HepG2 (cell line): ENCODE results near the gene PDZD2. TPM values are rescaled to one million over a fixed set of nuclear protein-coding genes. Genes with fewer than 3 reads are reported as not detected.

Experiments
- ATAC-seq: fragments of 200-7000 bp; cut with Tn5 transposase; 3 replicates; pipeline ENCODE4 v1.9.1; 2020; ENCODE audit warnings: mild to moderate bottlenecking, moderate library complexity
- BruUV-seq: library from RNA; stranded (reverse); fragments of 400-500 nt; replicated peaks from 2 replicates; lab custom pipeline; 2021; lab: Mats Ljungman, UMichigan
- CTCF ChIA-PET: fragments of 300-600 bp; formaldehyde crosslinking; extraction: SDS; loops from one replicate; lab custom pipeline; 2021; ENCODE audit warnings: low total read pairs, inconsistent platforms, low intra/inter-chr PET ratio; lab: Yijun Ruan, JAX
- POLR2A ChIA-PET: fragments of 350-600 bp; sonication (Branson Sonifier 250); formaldehyde crosslinking; loops from one replicate; lab custom pipeline; 2020; ENCODE audit warnings: antibody characterized with exemption, inconsistent platforms; lab: Yijun Ruan, JAX
- DNase-seq: peaks from one replicate; pipeline ENCODE4 v3.0.0-alpha.2; 2015; ENCODE audit warnings: low spot score
- FAIRE-seq: peaks from 3 replicates; lab custom pipeline; 2011; peaks lifted over from hg19 to GRCh38; lab: Jason Lieb, UNC
- H2AFZ ChIP-seq: one replicate; pipeline ENCODE4 v1.6.1; 2011; ENCODE audit warnings: low read length, inconsistent platforms
- H3K27ac ChIP-seq: fragments of 300-600 bp; 3 replicates; pipeline ENCODE4 v1.8.0; 2011; ENCODE audit warnings: mixed run types, mild to moderate bottlenecking, mixed read lengths, low read length, inconsistent platforms; ENCODE audit not compliant: insufficient read depth; ENCODE audit errors: extremely low read length
- H3K27me3 ChIP-seq, 2 experiments: fragments of 200-600 bp in 1 of 2; 2 replicates in 1 of 2; 3 replicates in 1 of 2; pipeline versions ENCODE4 v1.6.0 to v1.8.0; 2011; ENCODE audit warnings: low read length in 2 of 2, mild to moderate bottlenecking in 2 of 2, moderate library complexity in 2 of 2, inconsistent platforms in 1 of 2; ENCODE audit not compliant: insufficient read depth in 2 of 2, control insufficient read depth in 1 of 2
- H3K36me3 ChIP-seq, 2 experiments: fragments of 200-600 bp in 1 of 2; replicated peaks in 1 of 2; 2 replicates in 1 of 2; 3 replicates in 1 of 2; pipeline versions ENCODE4 v1.5.1 to v1.8.0; 2011; ENCODE audit warnings: low read length in 2 of 2, inconsistent platforms in 1 of 2; ENCODE audit not compliant: insufficient read depth in 2 of 2, control insufficient read depth in 1 of 2
- H3K4me1 ChIP-seq: 2 replicates; pipeline ENCODE4 v1.5.1; 2012; ENCODE audit warnings: low read length, inconsistent platforms; ENCODE audit not compliant: insufficient read depth
- H3K4me2 ChIP-seq: 2 replicates; pipeline ENCODE4 v1.6.0; 2011; ENCODE audit warnings: low read depth, low read length, inconsistent platforms
- H3K4me3 ChIP-seq, 3 experiments: fragments of 200-600 bp in 1 of 3; sonication (generic), shearing (Covaris generic) in 1 of 3; replicated peaks in 1 of 3; 2 replicates each; pipeline ENCODE4 v1.5.1; 2011 to 2016; ENCODE audit warnings: low read length in 3 of 3, inconsistent platforms in 2 of 3, low read depth in 2 of 3, mild to moderate bottlenecking in 2 of 3, control low read depth in 1 of 3, mixed read lengths in 1 of 3; ENCODE audit not compliant: insufficient read depth in 1 of 3
- H3K79me2 ChIP-seq: one replicate; pipeline ENCODE4 v1.6.1; 2011; ENCODE audit warnings: low read length, inconsistent platforms; ENCODE audit not compliant: insufficient read depth
- H3K9ac ChIP-seq: 2 replicates; pipeline ENCODE4 v1.6.0; 2011; ENCODE audit warnings: mild to moderate bottlenecking, low read depth, low read length, inconsistent platforms; ENCODE audit not compliant: insufficient read depth
- H3K9me3 ChIP-seq: 2 replicates; pipeline ENCODE4 v1.5.1; 2012; ENCODE audit warnings: mild to moderate bottlenecking, low read length
- H4K20me1 ChIP-seq: 2 replicates; pipeline ENCODE4 v1.6.0; 2011; ENCODE audit warnings: inconsistent platforms, mild to moderate bottlenecking, low read length, moderate library complexity; ENCODE audit not compliant: insufficient read depth
- CBX1 ChIP-seq: IDR thresholded peaks from one replicate; pipeline ENCODE4 v1.6.1; 2016; ENCODE audit warnings: antibody characterized with exemption, low read depth
- CEBPB ChIP-seq: IDR thresholded peaks from 2 replicates; pipeline ENCODE4 v1.6.1; 2011; ENCODE audit warnings: low read depth, low read length, improper control_type of control experiment, borderline replicate concordance
- CEBPG ChIP-seq: IDR thresholded peaks from 2 replicates; pipeline ENCODE4 v1.6.1; 2016
- GATAD2A ChIP-seq: IDR thresholded peaks from 2 replicates; pipeline ENCODE4 v1.6.1; 2016
- HNF4A ChIP-seq: sonication (generic); formaldehyde crosslinking; IDR thresholded peaks from 2 replicates; pipeline ENCODE4 v1.4.0; 2020; ENCODE audit warnings: missing genetic modification reagents
- NR2C2 ChIP-seq: sonication (generic); formaldehyde crosslinking; IDR thresholded peaks from 2 replicates; pipeline ENCODE4 v1.4.0; 2020; ENCODE audit warnings: missing genetic modification reagents, mild to moderate bottlenecking, moderate library complexity, borderline replicate concordance
- ZNF530 ChIP-seq: sonication (generic); formaldehyde crosslinking; IDR thresholded peaks from 2 replicates; pipeline ENCODE4 v1.5.0; 2020; ENCODE audit warnings: low read depth, mild to moderate bottlenecking, missing genetic modification reagents
- ZNF773 ChIP-seq: sonication (generic); formaldehyde crosslinking; IDR thresholded peaks from 2 replicates; pipeline ENCODE4 v1.4.0; 2020; ENCODE audit warnings: missing genetic modification reagents, borderline replicate concordance
- ZNF883 ChIP-seq: sonication (generic); formaldehyde crosslinking; IDR thresholded peaks from 2 replicates; pipeline ENCODE4 v1.5.1; 2020; ENCODE audit warnings: mild to moderate bottlenecking, missing genetic modification reagents; ENCODE audit errors: not compliant biosample characterization
- WGBS: methylation state at CpG from one replicate; pipeline ENCODE4 v1.1.6; 2017; ENCODE audit warnings: low lambda C conversion rate; 5-methylcytosine and 5-hydroxymethylcytosine counted together
- in situ Hi-C: cut with HindIII; loops from 2 replicates; pipeline ENCODE4 v1.10.0; 2017; ENCODE audit warnings: low pct_unique_long_range_greater_than_20kb; ENCODE audit not compliant: extremely low pct_ligation_motif_present
- intact Hi-C: fragments of 100-400 bp; cut with micrococcal nuclease; formaldehyde crosslinking; loops from one replicate; pipeline ENCODE4 v1.10.0; 2022; ENCODE audit not compliant: unreplicated experiment
- polyA plus RNA-seq, 8 experiments: library from polyadenylated mRNA; depleted of rRNA in 3 of 8; stranded (reverse) in 7 of 8; unstranded in 1 of 8; fragments of >200 nt; fragmentation: Illumina TruSeq in 4 of 8; extraction: Trizol in 4 of 8; gene quantifications; 2 replicates each; pipeline versions ENCODE4 v1.2.1 to v1.2.3, GENCODE V29; 2011 to 2016; ENCODE audit warnings: low read depth in 4 of 8, missing spikeins in 1 of 8, mixed read lengths in 1 of 8; ENCODE audit not compliant: insufficient read depth in 1 of 8
- total RNA-seq, 5 experiments: library from RNA; depleted of rRNA; stranded (reverse); fragments of >200 nt; fragmentation: Illumina TruSeq; extraction: Trizol; gene quantifications; 2 replicates each; pipeline ENCODE4 v1.2.3, GENCODE V29; 2016; ENCODE audit warnings: low read depth in 1 of 5
- TF ChIP-seq, protein P1 (sequence below): sonication (generic); formaldehyde crosslinking; IDR thresholded peaks from 2 replicates; pipeline ENCODE4 v1.4.0; 2020; ENCODE audit warnings: missing genetic modification reagents, mild to moderate bottlenecking, borderline replicate concordance

The PDZD2 gene
- total and polyA plus RNA-seq, 2 of the 13 experiments (the other 11 are each of a cell fraction or from before 2014, with no cell fraction given): 0.04 TPM; not detected in 1

GRCh38 chr5:32147236-32147635 is 508.3 kb downstream of the PDZD2 start:
- peak overlapping the region; percentile 42 for H3K27ac ChIP-seq
- POLR2A ChIA-PET: no interaction called here
- in situ Hi-C loops (no loop called here), intact Hi-C loops (no loop called here)
- peaks cover 2 to 8% of the 10 kb centered on the region in 2 experiments; a peak in 2 of 5 replicates for H3K36me3 ChIP-seq
- H3K4me3 ChIP-seq: no peak overlapping the region
- BruUV-seq: no TSS peak
- H3K4me1 ChIP-seq: peaks cover 69% of the 10 kb centered on the region
- 39% methylated on average over 3 of the region's 3 CpGs for WGBS
- H3K4me2 ChIP-seq: peak overlapping the region; percentile 7; the same call in 1 of the 2 replicates
- FAIRE-seq (no peak), DNase-seq (no peak), ATAC-seq (peak; percentile 20; the same call in 2 of the 3 replicates)
- H2AFZ ChIP-seq: no peak overlapping the region
- CTCF ChIA-PET: no interaction called here
- no peak overlapping the region for H3K9ac ChIP-seq
- no peak for TF ChIP-seq ZNF773 (CRISPR knock-in tag)
- no peak for TF ChIP-seq ZNF530
- TF ChIP-seq NR2C2: 0 out of 2 replicates have a peak, but pooled peaks have one; percentile 17
- TF ChIP-seq ZNF883 (CRISPR knock-in tag): no peak
- TF ChIP-seq, protein P1, sequence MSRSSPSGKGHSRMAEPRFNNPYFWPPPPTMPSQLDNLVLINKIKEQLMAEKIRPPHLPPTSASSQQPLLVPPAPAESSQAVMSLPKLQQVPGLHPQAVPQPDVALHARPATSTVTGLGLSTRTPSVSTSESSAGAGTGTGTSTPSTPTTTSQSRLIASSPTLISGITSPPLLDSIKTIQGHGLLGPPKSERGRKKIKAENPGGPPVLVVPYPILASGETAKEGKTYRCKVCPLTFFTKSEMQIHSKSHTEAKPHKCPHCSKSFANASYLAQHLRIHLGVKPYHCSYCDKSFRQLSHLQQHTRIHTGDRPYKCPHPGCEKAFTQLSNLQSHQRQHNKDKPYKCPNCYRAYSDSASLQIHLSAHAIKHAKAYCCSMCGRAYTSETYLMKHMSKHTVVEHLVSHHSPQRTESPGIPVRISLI: peak; percentile 38; the same call in 1 of the 2 replicates
- TF ChIP-seq GATAD2A (CRISPR knock-in tag): peak; percentile 10; the same call in 1 of the 2 replicates
- no peak for TF ChIP-seq CBX1
- peak; percentile 55 for TF ChIP-seq CEBPG (CRISPR knock-in tag)
- TF ChIP-seq CEBPB: peak; percentile 73
- peak; percentile 26; the same call in 1 of the 2 replicates for TF ChIP-seq HNF4A
- H3K79me2 ChIP-seq: peaks cover 89% of the 10 kb centered on the region
- peaks cover 75% of the 10 kb centered on the region for H4K20me1 ChIP-seq
- H3K9me3 ChIP-seq: no peaks in the 10 kb centered on the region
- H3K27me3 ChIP-seq: no peaks in the 10 kb centered on the region
